ENCODE results near the gene TF.

The TF gene

DNA sequence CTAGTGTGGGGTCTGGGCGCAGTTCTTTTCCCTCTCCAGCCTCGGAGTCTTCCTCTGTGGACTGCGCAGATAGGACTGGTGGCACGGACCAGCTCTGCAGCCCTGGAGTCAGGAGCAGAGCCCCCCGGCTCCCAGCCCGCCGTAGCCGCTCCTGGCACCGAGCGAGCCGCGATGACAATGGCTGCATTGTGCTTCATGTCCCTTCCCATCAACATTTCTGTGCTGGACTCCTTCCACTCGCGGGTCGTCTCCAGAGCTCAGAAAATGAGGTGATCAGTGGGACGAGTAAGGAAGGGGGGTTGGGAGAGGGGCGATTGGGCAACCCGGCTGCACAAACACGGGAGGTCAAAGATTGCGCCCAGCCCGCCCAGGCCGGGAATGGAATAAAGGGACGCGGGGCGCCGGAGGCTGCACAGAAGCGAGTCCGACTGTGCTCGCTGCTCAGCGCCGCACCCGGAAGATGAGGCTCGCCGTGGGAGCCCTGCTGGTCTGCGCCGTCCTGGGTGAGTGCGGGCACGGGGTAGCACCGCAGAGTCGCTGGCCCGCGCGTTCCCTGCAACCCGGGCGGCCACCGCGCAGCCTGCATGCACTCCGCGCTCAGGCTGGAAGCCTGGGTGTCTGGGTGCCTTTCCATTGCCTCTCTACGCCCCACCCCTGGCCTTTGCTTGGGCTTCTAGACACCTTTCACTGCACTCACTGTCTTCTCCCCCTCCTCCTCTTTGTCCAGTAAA lies at the start of gene TF:
Gene TF (plus strand): TSS at position 413 of the 731 bp plus-strand sequence. CDS start 48 bp downstream, at position 461.
- DNase-seq (ENCODE audit: low read depth) = no peak
- in situ Hi-C loops (cut with HindIII; ENCODE audit: low sequenced_read_pairs) = no loop called here
- TF ChIP-seq, protein P1, sequence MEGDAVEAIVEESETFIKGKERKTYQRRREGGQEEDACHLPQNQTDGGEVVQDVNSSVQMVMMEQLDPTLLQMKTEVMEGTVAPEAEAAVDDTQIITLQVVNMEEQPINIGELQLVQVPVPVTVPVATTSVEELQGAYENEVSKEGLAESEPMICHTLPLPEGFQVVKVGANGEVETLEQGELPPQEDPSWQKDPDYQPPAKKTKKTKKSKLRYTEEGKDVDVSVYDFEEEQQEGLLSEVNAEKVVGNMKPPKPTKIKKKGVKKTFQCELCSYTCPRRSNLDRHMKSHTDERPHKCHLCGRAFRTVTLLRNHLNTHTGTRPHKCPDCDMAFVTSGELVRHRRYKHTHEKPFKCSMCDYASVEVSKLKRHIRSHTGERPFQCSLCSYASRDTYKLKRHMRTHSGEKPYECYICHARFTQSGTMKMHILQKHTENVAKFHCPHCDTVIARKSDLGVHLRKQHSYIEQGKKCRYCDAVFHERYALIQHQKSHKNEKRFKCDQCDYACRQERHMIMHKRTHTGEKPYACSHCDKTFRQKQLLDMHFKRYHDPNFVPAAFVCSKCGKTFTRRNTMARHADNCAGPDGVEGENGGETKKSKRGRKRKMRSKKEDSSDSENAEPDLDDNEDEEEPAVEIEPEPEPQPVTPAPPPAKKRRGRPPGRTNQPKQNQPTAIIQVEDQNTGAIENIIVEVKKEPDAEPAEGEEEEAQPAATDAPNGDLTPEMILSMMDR (IDR thresholded peaks at IDR 0.05; ENCODE audit: low read depth, low read length, missing control alignments) = no peak
- peak within 1 kb of the TSS; percentile 23 for H3K4me3 ChIP-seq (ENCODE audit: low read depth, low read length)

- no peak overlapping the region for H3K4me3 ChIP-seq (ENCODE audit: low read depth, low read length)
- TF ChIP-seq, protein P1 (IDR thresholded peaks at IDR 0.05; ENCODE audit: low read depth, low read length, missing control alignments) = no peak
- in situ Hi-C loops (cut with HindIII; ENCODE audit: low sequenced_read_pairs) = no loop called here
- DNase-seq (ENCODE audit: low read depth) = no peak
Measured at GRCh38 chr3:133697960-133698359, 48.2 kb upstream of the TF start.

GRCh38 chr3:133699467-133699866 lies 46.7 kb upstream of the TF start:
- TF ChIP-seq, protein P1 (IDR thresholded peaks at IDR 0.05; ENCODE audit: low read depth, low read length, missing control alignments) = no peak
- H3K4me3 ChIP-seq (ENCODE audit: low read depth, low read length) = no peak overlapping the region
- DNase-seq (ENCODE audit: low read depth) = no peak
- in situ Hi-C loops (cut with HindIII; ENCODE audit: low sequenced_read_pairs) = no loop called here

- TF ChIP-seq, protein P1 (IDR thresholded peaks at IDR 0.05; ENCODE audit: low read depth, low read length, missing control alignments) = no peak
- H3K4me3 ChIP-seq (ENCODE audit: low read depth, low read length) = no peak overlapping the region
- in situ Hi-C loops (cut with HindIII; ENCODE audit: low sequenced_read_pairs) = no loop called here
- DNase-seq (ENCODE audit: low read depth) = no peak
Measured at GRCh38 chr3:133699903-133700302, 46.3 kb upstream of the TF start.

- H3K4me3 ChIP-seq (ENCODE audit: low read depth, low read length) = no peak overlapping the region
- in situ Hi-C loops (cut with HindIII; ENCODE audit: low sequenced_read_pairs) = no loop called here
- TF ChIP-seq, protein P1 (IDR thresholded peaks at IDR 0.05; ENCODE audit: low read depth, low read length, missing control alignments) = no peak
- no peak for DNase-seq (ENCODE audit: low read depth)
Measured at GRCh38 chr3:133700351-133700750, 45.8 kb upstream of the TF start.

- TF ChIP-seq, protein P1 (IDR thresholded peaks at IDR 0.05; ENCODE audit: low read depth, low read length, missing control alignments) = no peak
- in situ Hi-C loops (cut with HindIII; ENCODE audit: low sequenced_read_pairs) = no loop called here
- no peak overlapping the region for H3K4me3 ChIP-seq (ENCODE audit: low read depth, low read length)
- no peak for DNase-seq (ENCODE audit: low read depth)
Measured at GRCh38 chr3:133701435-133702358, 44.5 kb upstream of the TF start.

Data from astrocyte of the cerebellum (primary cell).